Measurements from ENCODE around the gene MAML2. TPM values are rescaled to one million over a fixed set of nuclear protein-coding genes. Genes with fewer than 3 reads are reported as not detected.

Gene MAML2
- total and polyA plus RNA-seq, 9 of the 15 experiments (the other 6 are each of a cell fraction or from before 2014, with no cell fraction given) = 0.79 to 6.8 (median 4.8) TPM

DNA sequence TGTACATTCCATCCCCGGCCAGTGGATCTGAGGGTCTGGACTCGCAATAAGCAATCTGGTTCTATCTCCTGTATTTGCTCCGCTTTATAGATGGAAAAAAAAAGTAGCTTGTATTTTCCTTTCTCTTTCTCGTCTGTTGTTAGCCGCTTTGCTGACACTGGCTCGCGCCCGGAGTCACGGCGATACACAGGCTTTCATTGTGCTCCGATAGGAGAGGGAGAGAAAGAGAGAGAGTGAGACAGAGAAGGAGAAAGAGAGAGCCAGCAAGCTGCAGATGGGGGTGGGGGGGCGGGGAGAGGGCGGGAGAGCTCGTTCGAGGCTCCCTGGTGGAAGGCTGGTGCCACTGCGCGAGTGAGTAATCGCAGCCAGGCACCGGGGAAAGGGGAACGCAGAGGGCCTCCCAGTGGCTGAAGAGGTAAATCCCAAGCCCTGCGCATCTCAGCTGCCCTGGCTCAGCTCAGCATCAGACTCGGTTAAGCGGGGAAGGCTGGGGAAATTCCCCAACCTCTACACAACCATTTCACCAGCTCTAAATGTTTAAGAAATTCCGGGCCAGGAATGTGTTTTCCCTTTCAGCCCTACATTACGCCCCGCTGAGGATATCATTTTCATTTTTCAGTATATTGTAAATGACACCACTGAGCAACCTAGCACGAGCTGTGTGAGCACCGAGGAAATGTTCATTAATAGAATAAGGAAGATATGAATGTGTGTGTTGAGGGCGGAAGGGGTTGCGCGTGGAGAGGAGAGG lies at the start of gene MAML2 (continued):
- TF ChIP-seq, protein P1, sequence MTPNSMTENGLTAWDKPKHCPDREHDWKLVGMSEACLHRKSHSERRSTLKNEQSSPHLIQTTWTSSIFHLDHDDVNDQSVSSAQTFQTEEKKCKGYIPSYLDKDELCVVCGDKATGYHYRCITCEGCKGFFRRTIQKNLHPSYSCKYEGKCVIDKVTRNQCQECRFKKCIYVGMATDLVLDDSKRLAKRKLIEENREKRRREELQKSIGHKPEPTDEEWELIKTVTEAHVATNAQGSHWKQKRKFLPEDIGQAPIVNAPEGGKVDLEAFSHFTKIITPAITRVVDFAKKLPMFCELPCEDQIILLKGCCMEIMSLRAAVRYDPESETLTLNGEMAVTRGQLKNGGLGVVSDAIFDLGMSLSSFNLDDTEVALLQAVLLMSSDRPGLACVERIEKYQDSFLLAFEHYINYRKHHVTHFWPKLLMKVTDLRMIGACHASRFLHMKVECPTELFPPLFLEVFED (CRISPR knock-in tag; conservative IDR thresholded peaks at IDR 0.05) = no peak
- TF ChIP-seq, protein P2, sequence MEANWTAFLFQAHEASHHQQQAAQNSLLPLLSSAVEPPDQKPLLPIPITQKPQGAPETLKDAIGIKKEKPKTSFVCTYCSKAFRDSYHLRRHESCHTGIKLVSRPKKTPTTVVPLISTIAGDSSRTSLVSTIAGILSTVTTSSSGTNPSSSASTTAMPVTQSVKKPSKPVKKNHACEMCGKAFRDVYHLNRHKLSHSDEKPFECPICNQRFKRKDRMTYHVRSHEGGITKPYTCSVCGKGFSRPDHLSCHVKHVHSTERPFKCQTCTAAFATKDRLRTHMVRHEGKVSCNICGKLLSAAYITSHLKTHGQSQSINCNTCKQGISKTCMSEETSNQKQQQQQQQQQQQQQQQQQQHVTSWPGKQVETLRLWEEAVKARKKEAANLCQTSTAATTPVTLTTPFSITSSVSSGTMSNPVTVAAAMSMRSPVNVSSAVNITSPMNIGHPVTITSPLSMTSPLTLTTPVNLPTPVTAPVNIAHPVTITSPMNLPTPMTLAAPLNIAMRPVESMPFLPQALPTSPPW (CRISPR knock-in tag; IDR thresholded peaks at IDR 0.05) = peak; percentile 91
- TF ChIP-seq, protein P3, sequence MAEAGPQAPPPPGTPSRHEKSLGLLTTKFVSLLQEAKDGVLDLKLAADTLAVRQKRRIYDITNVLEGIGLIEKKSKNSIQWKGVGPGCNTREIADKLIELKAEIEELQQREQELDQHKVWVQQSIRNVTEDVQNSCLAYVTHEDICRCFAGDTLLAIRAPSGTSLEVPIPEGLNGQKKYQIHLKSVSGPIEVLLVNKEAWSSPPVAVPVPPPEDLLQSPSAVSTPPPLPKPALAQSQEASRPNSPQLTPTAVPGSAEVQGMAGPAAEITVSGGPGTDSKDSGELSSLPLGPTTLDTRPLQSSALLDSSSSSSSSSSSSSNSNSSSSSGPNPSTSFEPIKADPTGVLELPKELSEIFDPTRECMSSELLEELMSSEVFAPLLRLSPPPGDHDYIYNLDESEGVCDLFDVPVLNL (CRISPR knock-in tag; IDR thresholded peaks at IDR 0.05; ENCODE audit: low read depth) = no peak
- TF ChIP-seq CXXC5 (CRISPR knock-in tag; IDR thresholded peaks at IDR 0.05) = 0 out of 2 replicates have a peak, but pooled peaks have one; percentile 38
- TF ChIP-seq SREBF1 (IDR thresholded peaks at IDR 0.05; ENCODE audit: borderline replicate concordance, low read depth, low read length) = no peak
- TF ChIP-seq NFE2 (IDR thresholded peaks at IDR 0.05; ENCODE audit: low read depth) = 0 out of 2 replicates have a peak, but pooled peaks have one; percentile 3
- peak; percentile 74 to 77 for TF ChIP-seq NRF1 (conservative IDR thresholded peaks at IDR 0.05 in 1 of 2, IDR thresholded peaks at IDR 0.05 in 1 of 2)
- TF ChIP-seq, protein P4, sequence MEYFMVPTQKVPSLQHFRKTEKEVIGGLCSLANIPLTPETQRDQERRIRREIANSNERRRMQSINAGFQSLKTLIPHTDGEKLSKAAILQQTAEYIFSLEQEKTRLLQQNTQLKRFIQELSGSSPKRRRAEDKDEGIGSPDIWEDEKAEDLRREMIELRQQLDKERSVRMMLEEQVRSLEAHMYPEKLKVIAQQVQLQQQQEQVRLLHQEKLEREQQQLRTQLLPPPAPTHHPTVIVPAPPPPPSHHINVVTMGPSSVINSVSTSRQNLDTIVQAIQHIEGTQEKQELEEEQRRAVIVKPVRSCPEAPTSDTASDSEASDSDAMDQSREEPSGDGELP (CRISPR knock-in tag; IDR thresholded peaks at IDR 0.05; ENCODE audit: borderline replicate concordance) = peak; percentile 78

All from K562 (cell line).